Lower lobe of right lung (tissue), 2 donors: ENCODE measurements around the gene PDZD8. TPM values are rescaled to one million over a fixed set of nuclear protein-coding genes. Genes with fewer than 3 reads are reported as not detected.

Experiments used
- ATAC-seq, 2 donors: fragments of 200-7000 bp; cut with Tn5 transposase; one replicate each; pipeline ENCODE4 v1.9.1; 2020 to 2022; ENCODE audit warnings: mild to moderate bottlenecking in 2 of 2, moderate library complexity in 2 of 2
- DNase-seq: peaks from one replicate; pipeline ENCODE4 v3.0.0-alpha.2; 2020
- H3K27ac ChIP-seq: fragments of 200-600 bp; one replicate; pipeline ENCODE4 v1.8.0; 2022
- H3K27me3 ChIP-seq: fragments of 200-600 bp; one replicate; pipeline ENCODE4 v1.8.0; 2022; ENCODE audit warnings: low read depth
- H3K36me3 ChIP-seq: fragments of 200-600 bp; one replicate; pipeline ENCODE4 v1.8.0; 2022; ENCODE audit warnings: mild to moderate bottlenecking
- H3K4me1 ChIP-seq: fragments of 200-600 bp; one replicate; pipeline ENCODE4 v1.8.0; 2022
- H3K4me3 ChIP-seq: fragments of 200-600 bp; one replicate; pipeline ENCODE4 v1.8.0; 2022; ENCODE audit warnings: mild to moderate bottlenecking
- H3K9me3 ChIP-seq: fragments of 200-600 bp; one replicate; pipeline ENCODE4 v1.8.0; 2022
- CTCF ChIP-seq: fragments of 200-600 bp; IDR thresholded peaks from one replicate; pipeline ENCODE4 v1.8.0; 2022; ENCODE audit warnings: antibody characterized with exemption, mild to moderate bottlenecking
- intact Hi-C: fragments of 100-400 bp; cut with DNase I; formaldehyde crosslinking; loops from one replicate; pipeline ENCODE4 v1.11.0; 2022
- total RNA-seq: library from RNA; stranded (reverse); fragmentation: NEBNext Ultra II Directional; extraction: Animal tissue kit (Norgen Biotek cat#: 25700); gene quantifications from one replicate; pipeline ENCODE4 v1.2.1, GENCODE V29; 2021
- donor health status: DM: no; HTN: yes; CAD: no; lungs with severe emphysema.

PDZD8 gene
- total RNA-seq, 1 donor from 2014 or later: 29.4 TPM

- no peak overlapping the region for H3K27ac ChIP-seq
- no peak overlapping the region for H3K4me3 ChIP-seq
- H3K4me1 ChIP-seq: peaks cover 10% of the 10 kb centered on the region
- H3K9me3 ChIP-seq: no peaks in the 10 kb centered on the region
- ATAC-seq (no peak), DNase-seq (no peak)
- no peak for TF ChIP-seq CTCF
- no peaks in the 10 kb centered on the region for H3K36me3 ChIP-seq
- intact Hi-C loops: no loop called here
- H3K27me3 ChIP-seq: peaks cover 6% of the 10 kb centered on the region
These were observed 15.2 kb upstream of the PDZD8 start for GRCh38 chr10:117390420-117390819.

GRCh38 chr10:117386805-117387204, 11.6 kb upstream of the PDZD8 start:
- H3K36me3 ChIP-seq: no peaks in the 10 kb centered on the region
- TF ChIP-seq CTCF: no peak
- ATAC-seq: no peak

DNA sequence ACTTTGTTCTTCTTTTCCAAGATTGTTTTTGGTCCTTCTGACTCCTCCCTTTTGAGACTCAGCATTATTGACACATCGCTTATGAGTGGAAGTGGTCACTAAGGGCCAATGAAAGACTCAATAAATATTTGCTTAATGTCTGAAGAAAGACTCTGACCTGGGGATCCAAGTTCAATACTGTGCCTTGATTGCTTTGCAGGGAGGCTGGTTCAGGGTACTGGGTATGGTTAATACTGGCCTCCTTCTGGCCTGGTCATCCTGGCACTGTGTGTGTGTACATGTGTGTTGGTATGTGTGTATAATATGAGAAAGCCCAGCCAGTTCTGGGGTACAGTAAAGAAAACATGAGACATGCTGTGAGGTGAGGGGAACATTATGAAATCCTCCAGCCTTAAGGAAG, 7.6 kb upstream of the PDZD8 start:
- Histone ChIP-seq H3K4me3 (no peak overlapping the region), H3K9me3 (no peaks in the 10 kb centered on the region), H3K36me3 (no peaks in the 10 kb centered on the region), H3K27ac (no peak overlapping the region), H3K27me3 (peaks cover 3% of the 10 kb centered on the region), H3K4me1 (no peaks in the 10 kb centered on the region)
- intact Hi-C loops: no loop called here
- peak; percentile 49 to 56 for ATAC-seq
- DNase-seq: no peak
- TF ChIP-seq CTCF: no peak

More at GRCh38 chr10:117386805-117387204, 11.6 kb upstream of the PDZD8 start:
- no peak overlapping the region for H3K4me3 ChIP-seq
- intact Hi-C loops: no loop called here
- peaks cover 10% of the 10 kb centered on the region for H3K4me1 ChIP-seq
- H3K27ac ChIP-seq: no peak overlapping the region
- H3K9me3 ChIP-seq: no peaks in the 10 kb centered on the region
- no peak for DNase-seq
- peaks cover 6% of the 10 kb centered on the region for H3K27me3 ChIP-seq

- ATAC-seq: peak; percentile 43 to 45
- DNase-seq: peak; percentile 66
- Histone ChIP-seq H3K27ac (peak overlapping the region; percentile 90), H3K4me3 (peak overlapping the region; percentile 97), H3K36me3 (no peaks in the 10 kb centered on the region), H3K4me1 (peaks cover 38% of the 10 kb centered on the region), H3K27me3 (no peaks in the 10 kb centered on the region), H3K9me3 (no peaks in the 10 kb centered on the region)
- TF ChIP-seq CTCF: no peak
- intact Hi-C loops: no loop called here
These were observed 507 bp downstream of the PDZD8 start for GRCh38 chr10:117374506-117375359.

- peak overlapping the region; percentile 97 for H3K4me3 ChIP-seq
- H3K27me3 ChIP-seq: no peaks in the 10 kb centered on the region
- ATAC-seq: peak; percentile 44 to 64
- H3K36me3 ChIP-seq: no peaks in the 10 kb centered on the region
- DNase-seq: peak; percentile 78
- TF ChIP-seq CTCF: no peak
- H3K4me1 ChIP-seq: peaks cover 42% of the 10 kb centered on the region
- intact Hi-C loops: no loop called here
- H3K9me3 ChIP-seq: no peaks in the 10 kb centered on the region
- H3K27ac ChIP-seq: peak overlapping the region; percentile 90
These were observed 1.3 kb downstream of the PDZD8 start for GRCh38 chr10:117373823-117374505.
